Measurements from ENCODE around the gene SCAANT1.

Gene SCAANT1

GRCh38 chr3:63933459-63933858, 21.3 kb upstream of the SCAANT1 start:
- DNase-seq = peak in 1 of 5 donors; percentile 19

- no peak for DNase-seq
These were observed 20.5 kb upstream of the SCAANT1 start for GRCh38 chr3:63932509-63933212.

GRCh38 chr3:63931290-63931689, 19.1 kb upstream of the SCAANT1 start:
- DNase-seq = no peak

GRCh38 chr3:63927422-63928280, 15.5 kb upstream of the SCAANT1 start:
- DNase-seq = no peak

- DNase-seq = no peak
These were observed 14.1 kb upstream of the SCAANT1 start for GRCh38 chr3:63926309-63926708.

- no peak for DNase-seq
These were observed 10.5 kb upstream of the SCAANT1 start for GRCh38 chr3:63922491-63923199.

GRCh38 chr3:63921741-63922482, 9.7 kb upstream of the SCAANT1 start:
- no peak for DNase-seq

GRCh38 chr3:63920001-63920400, 7.8 kb upstream of the SCAANT1 start:
- DNase-seq = no peak

- DNase-seq = no peak
These were observed 6.1 kb upstream of the SCAANT1 start for GRCh38 chr3:63918321-63918720.

GRCh38 chr3:63914312-63914711, 2.1 kb upstream of the SCAANT1 start:
- no peak for DNase-seq

GRCh38 chr3:63912768-63913588, 795 bp upstream of the SCAANT1 start:
- peak; percentile 24 to 58 (median 40) for DNase-seq

- DNase-seq = no peak
These were observed 692 bp downstream of the SCAANT1 start for GRCh38 chr3:63911509-63911872.

- peak in 1 of 5 donors; percentile 61 for DNase-seq
These were observed 1.3 kb downstream of the SCAANT1 start for GRCh38 chr3:63910891-63911290.

GRCh38 chr3:63910001-63910400, 2.2 kb downstream of the SCAANT1 start:
- no peak for DNase-seq

- DNase-seq = no peak
These were observed 2.8 kb downstream of the SCAANT1 start for GRCh38 chr3:63909431-63909830.

GRCh38 chr3:63908776-63909175, 3.4 kb downstream of the SCAANT1 start:
- DNase-seq = no peak

GRCh38 chr3:63908081-63908736, 4.0 kb downstream of the SCAANT1 start:
- DNase-seq = no peak

- no peak for DNase-seq
These were observed 6.2 kb downstream of the SCAANT1 start for GRCh38 chr3:63905731-63906620.

GRCh38 chr3:63900459-63900858, 11.7 kb downstream of the SCAANT1 start:
- no peak for DNase-seq

GRCh38 chr3:63900010-63900409, 12.2 kb downstream of the SCAANT1 start:
- peak in 1 of 5 donors; percentile 25 for DNase-seq
